Measurements from ENCODE around the gene PCBP4.
"Not testable (repeated sequence)": the region's sequence is repeated elsewhere in the genome, so short reads cannot be mapped to it uniquely, and the experiment has no call there.

Gene PCBP4

DNA sequence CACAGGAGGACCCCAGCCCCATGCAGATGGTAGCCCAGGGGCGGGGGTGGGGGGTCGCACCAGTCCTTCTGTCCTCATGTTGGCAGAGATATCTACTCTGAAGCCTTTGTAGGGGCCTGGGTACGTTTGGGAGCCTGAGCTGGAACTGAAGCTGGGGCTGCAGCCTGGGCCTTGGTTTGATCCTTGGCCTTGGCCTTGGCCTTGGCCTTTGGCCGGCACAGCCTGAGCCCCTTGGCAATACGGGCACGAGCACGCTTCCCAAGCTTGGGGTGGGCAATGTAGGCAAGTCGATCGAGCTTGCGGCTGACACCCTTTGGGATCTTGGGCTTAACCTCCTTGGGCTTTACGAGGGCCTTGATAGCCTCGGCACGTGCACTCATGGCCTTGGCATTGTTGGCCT, 26.4 kb upstream of the PCBP4 start:
- DNase-seq, result not testable (repeated sequence)

DNA sequence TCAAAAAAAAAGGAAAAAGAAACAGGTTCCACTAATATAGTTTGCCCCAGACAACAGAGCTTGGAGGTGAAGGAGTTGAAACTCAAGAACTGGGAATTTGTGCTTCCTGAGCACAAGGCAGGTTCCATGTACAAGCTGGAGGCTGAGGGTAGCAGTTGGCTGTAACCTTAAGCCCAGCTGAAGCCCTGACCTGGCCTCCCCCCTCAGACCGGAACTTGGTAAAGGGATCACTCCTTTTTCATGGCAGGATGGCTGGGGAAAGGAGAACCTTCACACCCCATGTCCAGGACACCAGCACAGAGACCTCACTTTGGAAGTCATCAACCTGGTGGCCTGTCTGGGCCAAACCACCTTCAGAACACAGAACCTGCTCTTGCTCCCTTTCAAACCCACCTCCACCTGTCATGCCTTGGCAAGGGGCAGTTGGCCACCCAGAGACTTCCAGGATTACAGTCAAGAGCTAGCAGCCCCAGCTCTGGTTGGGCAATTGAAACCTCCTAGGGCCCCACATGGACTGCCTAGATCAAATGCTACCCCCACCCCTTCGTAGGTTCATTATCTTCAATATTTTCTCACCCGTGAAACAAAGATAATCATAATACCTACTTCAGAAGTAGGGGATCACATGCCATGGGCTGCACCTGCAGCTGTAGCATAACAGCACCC, 24.9 kb upstream of the PCBP4 start:
- no peak for DNase-seq

DNA sequence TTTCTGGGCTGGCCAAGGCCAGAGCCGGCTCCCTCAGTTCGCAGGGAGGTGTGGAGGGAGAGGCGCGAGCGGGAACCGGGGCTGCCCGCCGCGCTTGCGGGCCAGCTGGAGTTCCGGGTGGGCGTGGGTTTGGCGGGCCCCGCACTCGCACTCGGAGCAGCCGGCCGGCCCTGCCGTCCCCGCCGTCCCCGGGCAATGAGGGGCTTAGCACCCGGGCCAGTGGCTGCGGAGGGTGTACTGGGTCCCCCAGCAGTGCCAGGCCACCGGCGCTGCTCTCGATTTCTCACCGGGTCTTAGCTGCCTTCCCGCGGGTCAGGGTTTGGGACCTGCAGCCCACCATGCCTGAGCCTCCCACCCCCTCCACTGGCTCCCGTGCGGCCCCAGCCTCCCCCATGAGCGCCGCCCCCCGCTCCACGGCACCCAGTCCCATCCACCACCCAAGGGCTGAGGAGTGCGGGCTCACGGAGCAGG, 23.3 kb upstream of the PCBP4 start:
- not testable (repeated sequence) for DNase-seq

DNA sequence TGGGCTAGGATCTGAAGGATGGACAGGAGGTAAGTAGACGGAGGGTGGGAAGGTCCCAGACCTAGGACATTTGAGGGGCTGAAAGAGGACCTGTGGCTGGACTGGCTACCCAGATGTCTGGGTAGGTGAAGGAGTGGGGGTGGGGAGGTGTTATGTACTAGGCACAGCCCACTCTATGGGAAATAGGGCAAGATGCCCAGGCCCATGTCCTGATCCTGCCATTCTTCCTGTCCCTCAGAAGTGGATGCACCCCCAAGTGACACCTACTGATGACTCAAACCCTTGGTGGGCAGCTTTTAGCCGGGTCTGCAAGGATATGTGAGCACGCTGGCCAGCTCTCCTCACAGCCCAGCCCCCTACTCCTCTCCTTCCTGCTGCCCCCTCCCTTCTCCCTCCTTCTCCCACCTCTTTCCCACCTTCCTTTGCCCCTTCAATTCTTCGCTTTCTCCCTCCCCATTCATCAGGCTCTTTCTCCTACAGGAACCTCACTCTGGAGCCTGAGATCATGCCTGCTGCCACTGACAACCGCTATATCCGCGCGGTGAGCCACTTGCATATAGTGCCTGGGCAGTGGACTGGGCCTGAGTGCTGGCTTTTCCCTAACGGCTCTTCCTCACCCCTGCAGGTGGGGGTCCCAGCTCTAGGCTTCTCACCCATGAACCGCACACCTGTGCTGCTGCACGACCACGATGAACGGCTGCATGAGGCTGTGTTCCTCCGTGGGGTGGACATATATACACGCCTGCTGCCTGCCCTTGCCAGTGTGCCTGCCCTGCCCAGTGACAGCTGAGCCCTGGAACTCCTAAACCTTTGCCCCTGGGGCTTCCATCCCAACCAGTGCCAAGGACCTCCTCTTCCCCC, 21.3 kb upstream of the PCBP4 start:
- DNase-seq, result no peak

DNA sequence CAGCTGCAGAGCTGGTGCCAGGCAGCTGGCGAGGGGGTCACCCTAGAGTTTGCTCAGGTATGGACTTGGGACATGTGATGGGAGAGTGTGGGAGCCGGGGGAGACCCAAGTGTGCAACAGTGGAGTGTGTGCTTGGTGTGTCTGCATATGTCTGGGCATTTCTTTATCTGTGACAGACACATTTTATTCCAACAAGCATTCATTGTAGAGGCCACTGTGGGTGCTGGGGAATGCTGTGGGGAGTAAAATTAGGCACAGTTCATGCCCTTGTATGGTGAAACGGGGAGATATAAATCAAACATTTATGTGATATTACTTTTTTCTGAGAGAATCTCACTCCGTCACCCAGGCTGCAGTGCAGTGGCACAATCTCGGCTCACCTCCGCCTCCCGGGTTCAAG, 20.3 kb upstream of the PCBP4 start:
- no peak for DNase-seq

DNA sequence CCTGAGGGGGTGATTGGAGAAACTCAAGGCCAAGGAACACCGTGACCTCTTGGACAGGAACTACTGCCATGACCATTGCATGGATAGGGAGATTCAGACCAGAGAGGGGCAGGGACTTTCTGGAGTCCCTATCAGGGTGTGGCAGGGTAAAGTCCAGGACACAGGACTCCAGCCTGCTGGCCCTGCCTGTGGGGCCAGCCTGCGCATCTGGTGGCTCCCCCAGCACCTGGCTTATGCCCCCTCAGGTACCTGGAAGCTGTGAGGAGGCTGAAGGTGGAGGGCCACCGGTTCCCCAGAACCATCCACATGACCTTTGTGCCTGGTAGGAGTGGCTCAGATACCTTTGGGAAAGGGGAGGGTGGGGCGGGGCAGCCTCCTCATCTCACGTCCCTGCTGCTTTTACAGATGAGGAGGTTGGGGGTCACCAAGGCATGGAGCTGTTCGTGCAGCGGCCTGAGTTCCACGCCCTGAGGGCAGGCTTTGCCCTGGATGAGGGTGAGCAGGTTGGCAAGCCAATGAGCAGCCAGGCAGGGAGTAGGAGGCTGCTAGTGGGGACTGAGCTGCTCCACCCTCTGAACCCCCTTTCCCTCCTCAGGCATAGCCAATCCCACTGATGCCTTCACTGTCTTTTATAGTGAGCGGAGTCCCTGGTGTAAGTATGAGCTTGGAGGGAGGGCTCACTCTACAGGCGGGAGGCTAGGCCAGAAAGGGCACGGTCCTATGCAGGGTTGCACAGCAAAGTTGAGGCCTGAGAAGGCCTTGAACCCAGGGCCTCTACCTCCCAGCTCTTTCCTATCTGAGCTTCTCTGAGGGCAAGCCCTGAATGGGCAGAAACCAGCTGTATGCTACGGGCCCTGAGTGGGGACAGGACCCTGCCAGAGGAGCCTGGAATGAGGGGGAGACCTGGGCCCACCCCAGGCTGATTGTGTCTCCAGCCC, 19.0 kb upstream of the PCBP4 start:
- no peak for DNase-seq

DNA sequence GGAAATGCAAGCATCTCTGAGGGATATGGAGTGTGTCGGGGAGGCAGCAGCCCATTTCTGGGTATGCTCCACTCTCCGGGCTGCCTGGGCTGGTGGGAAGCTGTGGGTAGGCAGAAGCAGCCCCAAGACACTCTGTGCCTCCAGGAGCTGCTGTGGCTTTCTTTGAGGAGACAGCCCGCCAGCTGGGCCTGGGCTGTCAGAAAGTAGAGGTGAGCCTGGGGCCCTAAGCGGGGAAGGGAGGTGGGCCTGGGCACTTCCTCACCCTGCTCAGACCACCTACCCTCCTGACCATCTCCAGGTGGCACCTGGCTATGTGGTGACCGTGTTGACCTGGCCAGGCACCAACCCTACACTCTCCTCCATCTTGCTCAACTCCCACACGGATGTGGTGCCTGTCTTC, 17.8 kb upstream of the PCBP4 start:
- no peak for DNase-seq

DNA sequence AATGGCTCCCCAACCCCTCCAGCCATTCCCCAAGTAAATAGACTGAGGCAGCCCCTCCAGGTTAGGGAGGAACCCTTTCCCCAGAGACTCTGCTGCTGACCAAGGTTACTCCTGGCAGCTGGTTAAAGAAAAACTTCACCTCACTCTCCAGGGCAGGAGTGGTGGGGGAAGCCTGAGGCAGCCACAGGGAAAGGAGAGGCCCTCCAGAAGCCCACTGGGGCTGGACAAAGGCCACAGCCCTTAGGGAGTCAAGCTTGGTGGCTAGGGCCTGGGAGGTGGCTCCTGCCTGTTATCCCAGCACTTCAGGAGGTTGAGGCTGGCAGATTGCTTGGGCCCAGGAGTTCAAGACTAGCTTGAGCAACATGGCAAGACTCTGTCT, 17.0 kb upstream of the PCBP4 start:
- no peak for DNase-seq

DNA sequence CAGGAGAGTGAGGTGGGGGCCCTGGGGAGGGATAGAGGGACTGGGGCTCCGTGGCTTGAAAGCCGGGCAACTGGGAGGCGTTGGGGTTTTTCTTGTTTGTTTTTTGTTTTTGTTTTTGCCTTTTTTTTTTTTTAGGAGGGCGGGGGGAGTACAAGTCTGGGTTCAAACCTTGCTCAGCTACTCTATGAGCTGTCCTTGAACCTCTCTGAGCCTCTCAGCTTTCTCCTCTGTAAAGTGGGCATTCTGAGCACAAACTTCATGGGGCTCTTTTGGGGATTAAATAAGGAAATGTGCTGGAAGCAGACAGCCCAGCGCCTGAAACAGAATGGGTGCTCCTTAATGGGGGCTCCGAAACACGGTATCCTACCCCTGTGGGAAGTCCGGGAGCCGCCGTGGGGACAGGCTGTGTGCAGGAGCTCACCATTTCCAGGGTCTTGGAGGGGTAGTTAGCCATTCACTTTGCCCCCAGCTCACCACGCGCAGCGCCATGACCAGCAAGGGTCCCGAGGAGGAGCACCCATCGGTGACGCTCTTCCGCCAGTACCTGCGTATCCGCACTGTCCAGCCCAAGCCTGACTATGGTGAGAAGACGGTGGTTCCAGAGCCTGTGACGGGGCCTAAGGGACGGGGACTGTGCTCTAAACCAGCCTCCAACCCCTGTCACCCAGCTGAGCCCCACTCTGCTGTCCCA, 16.5 kb upstream of the PCBP4 start:
- no peak for DNase-seq

DNA sequence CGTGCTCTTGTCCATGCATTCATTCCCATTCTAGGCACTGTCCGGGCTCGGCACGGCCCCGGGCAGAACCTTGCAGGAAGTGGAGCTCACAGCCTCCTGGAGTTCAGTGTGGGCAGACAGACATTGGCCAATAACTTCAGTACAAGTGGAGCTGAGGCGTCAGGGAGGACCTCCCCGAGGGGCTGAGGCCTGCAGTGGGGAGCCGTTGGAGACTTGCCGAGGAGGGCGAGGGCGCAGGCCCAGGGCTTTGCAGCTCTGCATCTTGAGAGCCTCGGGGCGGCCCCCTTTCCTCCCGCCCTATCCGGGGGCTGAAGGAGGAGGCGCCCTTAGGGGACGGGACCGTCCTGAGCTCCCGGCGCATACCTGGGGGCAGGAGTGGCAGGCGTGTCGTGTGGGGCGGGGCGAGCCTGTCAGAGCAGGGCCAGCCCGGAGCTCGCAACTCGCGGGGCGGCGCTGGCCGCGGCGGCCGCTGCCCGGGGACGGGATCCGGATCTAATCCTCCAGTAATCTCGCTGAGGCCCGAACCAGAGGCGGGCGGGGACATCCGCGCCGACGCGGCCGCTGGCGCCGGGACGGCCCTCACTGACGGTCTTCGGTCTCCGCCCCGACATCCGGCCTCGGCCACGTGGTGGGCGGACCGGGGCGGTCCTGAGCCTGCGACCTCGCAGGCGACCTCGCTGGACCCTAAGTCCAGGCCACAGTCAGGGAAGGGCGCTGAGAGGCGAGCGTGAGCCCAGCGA, 15.8 kb upstream of the PCBP4 start, which contains the start of gene ACY1:
TSS of gene ACY1 (plus strand) at position 698 of the 740 bp plus-strand sequence. CDS start 530 bp downstream, outside the sequence.
- no peak for DNase-seq

DNA sequence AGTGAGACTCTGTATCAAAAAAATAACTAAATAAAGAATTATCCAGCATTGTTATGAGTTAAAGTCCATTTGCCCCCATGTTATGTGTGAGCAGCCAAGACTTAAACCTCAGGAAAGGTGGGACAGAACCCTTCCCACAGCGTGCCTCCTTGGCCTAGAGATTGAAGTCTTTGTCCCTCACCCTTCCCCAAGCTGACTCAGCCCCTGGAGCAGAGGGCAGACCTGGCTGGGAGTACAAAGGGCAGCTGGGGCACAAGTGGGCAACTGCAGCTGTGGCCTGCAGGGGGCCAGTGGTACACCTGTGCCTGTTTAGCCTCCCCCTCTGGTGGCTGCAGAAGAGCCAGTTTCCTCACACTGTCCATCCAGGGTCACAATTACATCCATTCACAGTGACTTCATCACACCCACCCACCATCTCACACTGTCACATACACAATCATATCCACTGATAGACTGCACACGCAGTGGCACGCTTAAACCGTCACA, 15.1 kb upstream of the PCBP4 start:
- DNase-seq, result peak; percentile 21

DNA sequence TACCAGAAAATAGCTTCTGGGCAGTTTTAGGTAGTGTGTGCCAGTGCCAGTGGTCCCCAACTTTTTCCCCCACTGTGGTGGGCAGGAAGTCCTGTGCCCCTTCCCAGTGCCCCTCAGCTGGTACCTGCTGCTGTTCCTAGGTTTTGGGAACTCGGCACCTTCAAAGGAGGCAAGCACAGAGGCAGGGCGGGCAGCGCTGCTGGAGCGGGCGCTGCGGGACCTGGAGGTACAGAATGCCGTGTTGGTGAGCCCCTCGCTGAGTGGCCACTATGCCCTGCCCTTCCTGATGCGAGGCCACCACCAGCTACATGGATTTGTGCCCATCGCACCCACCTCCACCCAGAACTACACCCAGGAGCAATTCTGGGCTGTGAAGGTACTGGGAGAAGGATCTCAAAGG, 13.0 kb upstream of the PCBP4 start:
- DNase-seq, result no peak

DNA sequence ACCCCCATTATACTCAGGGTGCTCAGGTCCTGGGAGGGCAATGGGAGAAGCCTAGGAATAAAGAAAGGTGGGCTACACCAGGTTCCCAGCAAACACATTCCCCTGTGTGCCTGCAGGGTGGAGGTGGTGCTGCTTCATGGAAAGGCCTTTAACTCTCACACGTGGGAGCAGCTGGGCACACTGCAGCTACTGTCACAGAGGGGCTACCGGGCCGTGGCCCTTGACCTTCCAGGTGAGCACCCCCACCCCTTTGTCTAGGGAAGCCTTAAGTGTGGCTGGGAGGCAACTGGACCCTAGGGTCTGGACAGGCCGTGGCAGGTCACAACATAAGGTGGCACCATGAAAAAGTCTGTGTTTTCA, 10.9 kb upstream of the PCBP4 start:
- DNase-seq, result no peak

DNA sequence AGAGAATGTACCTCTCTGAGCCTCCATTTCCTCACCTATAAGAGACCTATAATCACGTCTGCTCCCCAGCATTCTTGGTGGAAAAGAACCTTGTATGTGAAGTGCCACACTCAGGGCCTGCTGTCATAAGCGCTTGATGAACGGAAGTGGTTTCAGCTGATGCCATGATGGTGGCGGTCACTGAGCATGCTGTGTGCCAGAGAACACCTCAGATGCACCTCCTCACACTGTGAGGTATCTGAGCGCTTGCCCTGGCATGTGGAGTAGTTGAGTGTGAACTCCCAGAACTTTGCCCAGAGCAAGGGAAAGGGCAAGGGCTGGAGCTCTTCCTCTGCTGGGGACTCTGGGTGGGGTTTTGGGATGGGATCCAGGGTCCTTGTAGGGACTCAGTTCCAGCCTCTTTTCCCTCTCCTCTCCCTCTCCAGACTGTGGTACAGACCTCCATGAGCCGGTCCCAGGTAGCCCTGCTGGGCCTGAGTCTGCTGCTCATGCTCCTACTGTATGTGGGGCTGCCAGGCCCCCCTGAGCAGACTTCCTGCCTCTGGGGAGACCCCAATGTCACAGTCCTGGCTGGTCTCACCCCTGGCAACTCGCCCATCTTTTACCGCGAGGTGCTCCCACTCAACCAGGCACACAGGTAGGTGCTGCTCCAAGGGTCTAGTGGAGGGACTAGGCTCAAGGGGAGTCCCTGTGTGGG, 10.3 kb upstream of the PCBP4 start:
- no peak for DNase-seq

DNA sequence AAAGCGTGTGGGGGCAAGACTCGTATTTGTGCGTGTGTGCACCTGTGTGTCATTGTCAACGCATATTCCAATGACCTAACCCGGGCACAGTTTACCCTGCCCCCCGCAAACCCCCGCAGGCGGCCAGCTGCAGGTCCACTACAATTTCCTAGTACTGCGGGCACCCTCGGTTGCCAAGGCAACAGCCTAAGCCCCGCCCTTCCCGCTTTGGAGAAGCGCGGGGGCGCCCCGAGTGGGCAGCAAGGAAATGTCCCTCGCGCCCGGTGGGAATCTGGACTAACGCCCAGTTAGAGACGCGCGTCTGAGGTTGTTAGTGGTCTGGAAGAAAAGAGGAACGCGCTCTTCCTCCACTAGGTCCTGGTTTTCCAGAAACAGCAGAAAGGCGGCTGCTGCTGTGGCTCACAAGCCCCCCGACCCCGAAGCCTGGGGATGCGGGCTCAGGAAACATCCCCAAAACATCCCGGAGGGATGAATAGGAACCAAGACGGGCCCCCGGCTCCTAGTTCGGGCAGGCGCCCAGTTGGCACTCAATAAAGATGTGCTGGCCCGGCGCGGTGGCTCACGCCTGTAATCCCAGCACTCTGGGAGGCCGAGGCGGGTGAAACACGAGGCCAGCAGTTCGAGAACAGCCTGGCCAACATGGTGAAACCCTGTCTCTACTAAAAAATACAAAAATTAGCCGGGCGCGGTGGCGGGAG, 8.7 kb upstream of the PCBP4 start:
- DNase-seq, result peak; percentile 82

DNA sequence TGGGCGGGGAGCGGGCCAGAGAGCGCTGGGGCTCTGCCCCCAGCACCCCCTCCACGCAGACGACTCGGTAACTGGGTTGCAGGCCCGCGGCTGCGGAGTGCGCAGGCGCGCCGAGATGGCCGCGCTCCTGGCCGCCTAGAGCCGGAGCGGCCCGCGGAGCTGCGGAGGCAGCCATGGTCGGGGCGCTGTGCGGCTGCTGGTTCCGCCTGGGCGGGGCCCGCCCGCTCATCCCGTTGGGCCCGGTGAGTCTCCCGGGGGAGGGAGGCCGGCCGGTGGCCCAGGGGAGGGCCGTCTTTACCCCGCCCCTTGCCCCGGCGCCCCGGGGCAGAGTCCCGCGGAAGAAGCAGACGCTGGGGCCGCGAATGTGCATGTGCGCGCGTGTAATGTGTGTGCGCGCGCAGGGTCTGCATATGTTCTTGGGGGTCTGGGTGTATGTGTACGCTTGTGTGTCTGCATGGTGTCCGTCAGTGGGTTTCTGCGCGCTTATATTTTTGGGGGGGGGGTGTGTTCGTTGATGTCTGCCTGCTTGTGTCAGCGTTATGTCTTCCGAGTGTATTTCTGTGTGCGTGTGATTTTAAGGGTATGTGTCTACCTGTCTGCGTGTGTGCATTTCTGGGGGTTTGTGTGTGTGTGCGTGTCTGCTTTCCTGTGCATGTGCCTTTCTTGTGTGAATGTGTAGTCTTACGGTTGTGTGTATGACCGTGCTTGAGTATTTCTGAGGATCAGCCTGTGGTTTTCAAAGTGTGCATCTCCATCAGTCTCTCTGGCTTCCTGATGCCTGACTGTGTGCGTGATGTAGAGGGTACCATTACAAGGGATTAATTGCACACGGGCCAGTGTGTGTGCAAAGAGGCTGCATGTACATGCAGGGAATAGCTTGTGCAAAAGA, 8.0 kb upstream of the PCBP4 start, which contains the start of gene ABHD14A:
TSS of gene ABHD14A (plus strand) at position 102 of the 889 bp plus-strand sequence. CDS start at position 174, 72 bp downstream.
- DNase-seq, result peak; percentile 35

DNA sequence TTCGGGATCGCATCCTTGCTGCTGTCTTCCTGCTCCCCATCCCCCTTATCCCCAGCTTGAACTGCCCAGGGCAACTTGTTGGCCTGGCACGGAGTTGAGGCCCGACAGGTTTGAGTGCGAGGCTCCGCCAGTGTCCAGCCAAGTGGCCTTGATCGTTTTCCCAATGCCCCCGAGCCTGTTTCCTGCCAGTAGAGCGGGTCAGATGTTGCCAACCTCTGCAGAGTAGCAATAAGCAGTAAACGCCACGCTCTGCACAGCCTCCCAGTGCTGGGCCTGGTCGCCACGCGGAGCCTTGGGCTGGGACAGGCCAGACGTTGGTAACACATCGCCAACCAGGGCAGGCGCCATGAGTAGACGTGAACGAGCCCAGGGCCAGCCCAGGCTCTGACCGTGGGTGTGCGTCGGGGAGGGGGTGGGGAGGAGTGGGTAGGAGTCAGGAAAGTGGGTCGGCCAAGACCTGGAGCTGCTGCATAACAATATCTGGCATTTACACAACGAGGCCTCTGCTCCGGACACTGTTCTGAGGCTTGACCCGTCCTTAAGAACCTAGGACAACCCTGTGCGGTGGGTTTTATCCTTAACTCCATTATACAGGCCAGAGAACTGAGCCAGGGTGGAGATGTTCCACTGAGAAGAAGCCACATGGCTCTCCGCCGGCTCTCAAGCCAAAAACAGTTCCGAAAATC, 7.2 kb upstream of the PCBP4 start:
- no peak for DNase-seq

DNA sequence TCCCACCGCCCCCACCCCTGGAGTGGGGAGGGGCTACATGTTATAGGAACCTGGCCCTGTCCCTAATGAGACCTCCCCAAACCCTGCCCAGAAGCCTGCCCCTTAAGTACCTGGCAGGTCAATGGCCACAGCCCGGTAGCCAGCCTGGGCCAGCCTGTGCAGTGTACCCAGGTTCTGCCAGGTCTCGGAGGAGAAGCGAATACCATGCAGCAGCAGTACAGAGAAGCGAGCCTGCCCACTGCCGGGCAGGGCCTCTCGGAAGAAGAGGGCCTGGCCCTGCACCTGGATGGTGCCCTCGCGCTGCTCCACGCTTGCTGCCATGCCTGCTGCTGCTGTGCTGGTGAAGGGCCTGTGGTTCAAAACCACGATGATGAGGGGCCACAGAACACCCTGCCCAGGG, 4.1 kb upstream of the PCBP4 start:
- DNase-seq, result no peak

Data from COR-L47 (cell line).